Measurements from ENCODE around the gene SORCS3. TPM values are rescaled to one million over a fixed set of nuclear protein-coding genes. Genes with fewer than 3 reads are reported as not detected.

Gene SORCS3
- polyA plus RNA-seq, 3 donors, result not detected

GRCh38 chr10:105258674-105259065 is 617.6 kb downstream of the SORCS3 start:
- no peak for TF ChIP-seq CTCF (IDR thresholded peaks at IDR 0.05)
- no peaks in the 10 kb centered on the region for H3K79me2 ChIP-seq (ENCODE audit: insufficient read depth, low read length)
- intact Hi-C loops (cut with micrococcal nuclease), result no loop called here
- H3K9me3 ChIP-seq (replicated peaks in 1 of 2; ENCODE audit: control insufficient read depth in 1 of 2, insufficient read depth in 1 of 2, low read length in 2 of 2), result no peaks in the 10 kb centered on the region
- H3K4me3 Mint-ChIP-seq, result no peak overlapping the region
- H3K4me1 Mint-ChIP-seq, result no peaks in the 10 kb centered on the region
- H3K4me2 ChIP-seq (replicated peaks; ENCODE audit: extremely low read depth, low read length, poor library complexity, severe bottlenecking), result no peak overlapping the region
- no peaks in the 10 kb centered on the region for H3K27me3 ChIP-seq (ENCODE audit: control insufficient read depth in 2 of 2, insufficient read depth in 2 of 2, low read length in 2 of 2)
- no CpG with 5 or more reads among the region's 1 CpG for WGBS (ENCODE audit: insufficient coverage)
- H2AFZ ChIP-seq (ENCODE audit: insufficient read depth, low read depth, low read length, poor library complexity, severe bottlenecking), result no peak overlapping the region
- DNase-seq, result no peak
- no peaks in the 10 kb centered on the region for H3K36me3 Mint-ChIP-seq
- H3K4me1 ChIP-seq (ENCODE audit: control insufficient read depth in 1 of 2, insufficient read depth in 2 of 2, low read length in 2 of 2), result no peaks in the 10 kb centered on the region
- no peaks in the 10 kb centered on the region for H3K36me3 ChIP-seq (replicated peaks in 1 of 2; ENCODE audit: control insufficient read depth in 1 of 2, insufficient read depth in 2 of 2, low read length in 2 of 2)
- H3K9me3 Mint-ChIP-seq, result peaks cover 0 to 14% (median 4%) of the 10 kb centered on the region in 7 donors
- H3K27ac Mint-ChIP-seq, result no peak overlapping the region
- H3K9ac ChIP-seq (ENCODE audit: insufficient read depth, low read length, poor library complexity, severe bottlenecking), result no peak overlapping the region
- H3K27ac ChIP-seq (ENCODE audit: low read depth in 1 of 2, low read length in 2 of 2), result no peak overlapping the region
- H3K27me3 Mint-ChIP-seq (ENCODE audit: low read depth in 3 of 3), result no peaks in the 10 kb centered on the region
- H3K4me3 ChIP-seq (replicated peaks in 1 of 3; ENCODE audit: low read depth in 2 of 3, low read length in 3 of 3), result no peak overlapping the region
- H4K20me1 ChIP-seq (ENCODE audit: insufficient read depth, low read length), result no peaks in the 10 kb centered on the region

GRCh38 chr10:105259201-105259600 is 618.1 kb downstream of the SORCS3 start:
- intact Hi-C loops (cut with micrococcal nuclease), result no loop called here
- H3K27ac ChIP-seq (ENCODE audit: low read depth in 1 of 2, low read length in 2 of 2), result no peak overlapping the region
- no peak overlapping the region for H3K9ac ChIP-seq (ENCODE audit: insufficient read depth, low read length, poor library complexity, severe bottlenecking)
- Mint-ChIP-seq H3K27me3 (ENCODE audit: low read depth in 3 of 3) (no peaks in the 10 kb centered on the region), H3K36me3 (no peaks in the 10 kb centered on the region), H3K27ac (no peak overlapping the region), H3K9me3 (peaks cover 0 to 12% (median 4%) of the 10 kb centered on the region in 7 donors), H3K4me1 (no peaks in the 10 kb centered on the region), H3K4me3 (no peak overlapping the region)
- no peak for DNase-seq
- no peaks in the 10 kb centered on the region for H4K20me1 ChIP-seq (ENCODE audit: insufficient read depth, low read length)
- no peak for TF ChIP-seq CTCF (IDR thresholded peaks at IDR 0.05)
- WGBS (ENCODE audit: insufficient coverage), result no CpG with 5 or more reads among the region's 2 CpGs
- no peaks in the 10 kb centered on the region for H3K27me3 ChIP-seq (ENCODE audit: control insufficient read depth in 2 of 2, insufficient read depth in 2 of 2, low read length in 2 of 2)
- no peak overlapping the region for H3K4me2 ChIP-seq (replicated peaks; ENCODE audit: extremely low read depth, low read length, poor library complexity, severe bottlenecking)
- H3K4me3 ChIP-seq (replicated peaks in 1 of 3; ENCODE audit: low read depth in 2 of 3, low read length in 3 of 3), result no peak overlapping the region
- no peaks in the 10 kb centered on the region for H3K9me3 ChIP-seq (replicated peaks in 1 of 2; ENCODE audit: control insufficient read depth in 1 of 2, insufficient read depth in 1 of 2, low read length in 2 of 2)
- no peak overlapping the region for H2AFZ ChIP-seq (ENCODE audit: insufficient read depth, low read depth, low read length, poor library complexity, severe bottlenecking)
- no peaks in the 10 kb centered on the region for H3K4me1 ChIP-seq (ENCODE audit: control insufficient read depth in 1 of 2, insufficient read depth in 2 of 2, low read length in 2 of 2)
- H3K79me2 ChIP-seq (ENCODE audit: insufficient read depth, low read length), result no peaks in the 10 kb centered on the region
- no peaks in the 10 kb centered on the region for H3K36me3 ChIP-seq (replicated peaks in 1 of 2; ENCODE audit: control insufficient read depth in 1 of 2, insufficient read depth in 2 of 2, low read length in 2 of 2)
